ENCODE results near the gene CYLD.
A peak's percentile ranks its signal among the peaks of the same experiment; 100 is the strongest.

The CYLD gene

GRCh38 chr16:50711862-50712559 lies 29.9 kb upstream of the CYLD start:
- peak; percentile 69 for DNase-seq

GRCh38 chr16:50712560-50712898 lies 29.4 kb upstream of the CYLD start:
- no peak for DNase-seq

GRCh38 chr16:50712956-50713355 lies 28.9 kb upstream of the CYLD start:
- no peak for DNase-seq

- no peak for DNase-seq
Measured at GRCh38 chr16:50717091-50717490, 24.8 kb upstream of the CYLD start.

GRCh38 chr16:50717494-50717893 lies 24.4 kb upstream of the CYLD start:
- no peak for DNase-seq

GRCh38 chr16:50718061-50718760 lies 23.7 kb upstream of the CYLD start:
- no peak for DNase-seq

- DNase-seq, result no peak
Measured at GRCh38 chr16:50718761-50719400, 23.0 kb upstream of the CYLD start.

- no peak for DNase-seq
Measured at GRCh38 chr16:50719401-50720337, 22.2 kb upstream of the CYLD start.

GRCh38 chr16:50721549-50722404 lies 20.1 kb upstream of the CYLD start:
- DNase-seq, result no peak

GRCh38 chr16:50722405-50722737 lies 19.5 kb upstream of the CYLD start:
- DNase-seq, result no peak

GRCh38 chr16:50722960-50723359 lies 18.9 kb upstream of the CYLD start:
- DNase-seq, result no peak

- no peak for DNase-seq
Measured at GRCh38 chr16:50724306-50724705, 17.6 kb upstream of the CYLD start.

GRCh38 chr16:50731130-50731988 lies 10.5 kb upstream of the CYLD start:
- no peak for DNase-seq

- DNase-seq, result no peak
Measured at GRCh38 chr16:50731989-50732832, 9.7 kb upstream of the CYLD start.

- DNase-seq, result no peak
Measured at GRCh38 chr16:50733468-50733867, 8.4 kb upstream of the CYLD start.

- no peak for DNase-seq
Measured at GRCh38 chr16:50735629-50736122, 6.2 kb upstream of the CYLD start.

GRCh38 chr16:50736448-50736847 lies 5.4 kb upstream of the CYLD start:
- DNase-seq, result no peak

- DNase-seq, result no peak
Measured at GRCh38 chr16:50737420-50737959, 4.4 kb upstream of the CYLD start.

- no peak for DNase-seq
Measured at GRCh38 chr16:50739031-50739430, 2.9 kb upstream of the CYLD start.

- no peak for DNase-seq
Measured at GRCh38 chr16:50740736-50741135, 1.1 kb upstream of the CYLD start.

Data from left hindlimb (tissue), 1 donor.